OCI-LY1 (cell line): ENCODE measurements around the gene PFKP.

ENCODE experiments used
- H2AFZ ChIP-seq: fragments of 200-600 bp; sonication (generic), shearing (Covaris generic); 2 replicates; pipeline ENCODE4 v1.6.0; 2014; ENCODE audit warnings: antibody characterized with exemption, mild to moderate bottlenecking, low read length
- H3F3A ChIP-seq: fragments of 200-600 bp; sonication (generic), shearing (Covaris generic); 2 replicates; pipeline ENCODE4 v1.6.0; 2014; ENCODE audit warnings: mild to moderate bottlenecking, antibody characterized with exemption, low read length, moderate library complexity; ENCODE audit not compliant: insufficient read depth
- H3K27ac ChIP-seq: fragments of 200-600 bp; sonication (generic); 2 replicates; pipeline ENCODE4 v1.5.1; 2014; ENCODE audit warnings: low read length, mixed run types, mild to moderate bottlenecking, low read depth; ENCODE audit not compliant: poor library complexity, severe bottlenecking
- H3K27me3 ChIP-seq: fragments of 200-600 bp; sonication (generic); 2 replicates; pipeline ENCODE4 v1.6.0; 2014; ENCODE audit warnings: antibody characterized with exemption, mild to moderate bottlenecking, low read length, moderate library complexity; ENCODE audit not compliant: insufficient read depth
- H3K36me3 ChIP-seq: fragments of 200-600 bp; sonication (generic); 2 replicates; pipeline ENCODE4 v1.6.1; 2014; ENCODE audit warnings: mild to moderate bottlenecking, antibody characterized with exemption, low read length, moderate library complexity, mixed read lengths; ENCODE audit not compliant: insufficient read depth
- H3K4me1 ChIP-seq: fragments of 200-600 bp; sonication (generic); 2 replicates; pipeline ENCODE4 v1.5.1; 2014; ENCODE audit warnings: mild to moderate bottlenecking, low read length, moderate library complexity; ENCODE audit not compliant: insufficient read depth, severe bottlenecking
- H3K4me2 ChIP-seq: fragments of 200-600 bp; sonication (generic), shearing (Covaris generic); 2 replicates; pipeline ENCODE4 v1.6.1; 2014; ENCODE audit warnings: low read length
- H3K4me3 ChIP-seq: fragments of 200-600 bp; sonication (generic); 2 replicates; pipeline ENCODE4 v1.5.1; 2014; ENCODE audit warnings: low read length, low read depth, mild to moderate bottlenecking, mixed read lengths; ENCODE audit not compliant: poor library complexity, severe bottlenecking
- H3K79me2 ChIP-seq: fragments of 200-600 bp; shearing (Covaris generic); 2 replicates; pipeline ENCODE4 v1.6.1; 2016; ENCODE audit warnings: mixed run types, low read length, mixed read lengths; ENCODE audit not compliant: insufficient read depth
- H3K9ac ChIP-seq: fragments of 200-600 bp; sonication (generic), shearing (Covaris generic); 2 replicates; pipeline ENCODE4 v1.6.1; 2014; ENCODE audit warnings: mild to moderate bottlenecking, low read length, mixed read lengths
- H3K9me2 ChIP-seq: fragments of 200-600 bp; sonication (generic), shearing (Covaris generic); 2 replicates; pipeline ENCODE4 v1.6.1; 2014; ENCODE audit warnings: low read depth, mild to moderate bottlenecking, low read length, mixed read lengths
- H3K9me3 ChIP-seq: fragments of 200-600 bp; shearing (Covaris generic); 2 replicates; pipeline ENCODE4 v1.6.1; 2014; ENCODE audit warnings: low read length, mixed read lengths
- H4K20me1 ChIP-seq: fragments of 200-600 bp; sonication (generic), shearing (Covaris generic); 2 replicates; pipeline ENCODE4 v1.6.0; 2016; ENCODE audit warnings: mild to moderate bottlenecking, low read length; ENCODE audit not compliant: insufficient read depth
- EZH2 ChIP-seq: fragments of 200-600 bp; sonication (generic), shearing (Covaris generic); IDR thresholded peaks from 2 replicates; pipeline ENCODE4 v1.8.0; 2017; ENCODE audit warnings: borderline replicate concordance, mixed run types, mild to moderate bottlenecking, antibody characterized with exemption, low read length, moderate library complexity, mixed read lengths
- TF ChIP-seq, protein P1 (sequence below): fragments of 200-600 bp; sonication (generic), shearing (Covaris generic); IDR thresholded peaks from 2 replicates; pipeline ENCODE4 v1.5.1; 2017; ENCODE audit warnings: mild to moderate bottlenecking, antibody characterized with exemption, low read length, moderate library complexity, mixed read lengths

Gene PFKP

DNA sequence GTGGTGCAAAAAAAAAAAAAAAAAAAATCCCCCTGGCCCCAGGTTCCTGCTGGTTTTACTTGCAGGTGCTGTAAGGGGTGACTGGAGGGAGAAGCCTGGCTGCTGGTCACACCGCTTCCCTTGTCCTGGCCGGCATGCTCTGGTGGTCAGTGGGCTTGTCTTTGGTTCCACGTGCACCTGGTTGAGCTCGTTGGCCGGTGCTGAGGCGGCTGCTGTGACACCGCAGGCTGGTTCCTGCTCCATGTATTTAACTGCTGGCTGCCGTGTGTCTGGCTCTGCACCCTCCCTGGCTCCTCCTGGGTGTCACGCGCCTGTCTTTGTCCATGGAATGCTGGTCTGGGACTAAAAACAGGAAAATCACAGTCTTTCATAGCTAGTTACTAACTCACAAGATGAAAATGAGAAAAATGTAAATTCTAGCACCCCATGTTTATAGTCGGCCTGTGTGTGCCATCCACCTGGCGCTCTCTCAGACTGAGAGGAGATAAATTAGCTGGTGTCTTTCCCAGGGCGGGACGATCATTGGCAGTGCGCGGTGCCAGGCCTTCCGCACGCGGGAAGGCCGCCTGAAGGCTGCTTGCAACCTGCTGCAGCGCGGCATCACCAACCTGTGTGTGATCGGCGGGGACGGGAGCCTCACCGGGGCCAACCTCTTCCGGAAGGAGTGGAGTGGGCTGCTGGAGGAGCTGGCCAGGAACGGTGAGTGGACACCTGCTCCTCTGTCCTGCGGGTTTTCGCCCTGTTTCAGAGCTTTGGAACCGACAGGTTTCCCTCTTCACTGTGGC, 33.7 kb downstream of the PFKP start:
- no peak overlapping the region for H2AFZ ChIP-seq
- H4K20me1 ChIP-seq = peaks cover 2% of the 10 kb centered on the region; the same call in 1 of the 2 replicates
- peaks cover 7% of the 10 kb centered on the region for H3K79me2 ChIP-seq
- H3K4me1 ChIP-seq = no peaks in the 10 kb centered on the region
- TF ChIP-seq, protein P1, sequence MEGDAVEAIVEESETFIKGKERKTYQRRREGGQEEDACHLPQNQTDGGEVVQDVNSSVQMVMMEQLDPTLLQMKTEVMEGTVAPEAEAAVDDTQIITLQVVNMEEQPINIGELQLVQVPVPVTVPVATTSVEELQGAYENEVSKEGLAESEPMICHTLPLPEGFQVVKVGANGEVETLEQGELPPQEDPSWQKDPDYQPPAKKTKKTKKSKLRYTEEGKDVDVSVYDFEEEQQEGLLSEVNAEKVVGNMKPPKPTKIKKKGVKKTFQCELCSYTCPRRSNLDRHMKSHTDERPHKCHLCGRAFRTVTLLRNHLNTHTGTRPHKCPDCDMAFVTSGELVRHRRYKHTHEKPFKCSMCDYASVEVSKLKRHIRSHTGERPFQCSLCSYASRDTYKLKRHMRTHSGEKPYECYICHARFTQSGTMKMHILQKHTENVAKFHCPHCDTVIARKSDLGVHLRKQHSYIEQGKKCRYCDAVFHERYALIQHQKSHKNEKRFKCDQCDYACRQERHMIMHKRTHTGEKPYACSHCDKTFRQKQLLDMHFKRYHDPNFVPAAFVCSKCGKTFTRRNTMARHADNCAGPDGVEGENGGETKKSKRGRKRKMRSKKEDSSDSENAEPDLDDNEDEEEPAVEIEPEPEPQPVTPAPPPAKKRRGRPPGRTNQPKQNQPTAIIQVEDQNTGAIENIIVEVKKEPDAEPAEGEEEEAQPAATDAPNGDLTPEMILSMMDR = no peak
- no peak for TF ChIP-seq EZH2
- no peak overlapping the region for H3K9ac ChIP-seq
- no peaks in the 10 kb centered on the region for H3F3A ChIP-seq
- H3K4me3 ChIP-seq = no peak overlapping the region
- H3K9me2 ChIP-seq = no peaks in the 10 kb centered on the region
- no peaks in the 10 kb centered on the region for H3K9me3 ChIP-seq
- no peak overlapping the region for H3K4me2 ChIP-seq
- no peak overlapping the region for H3K27ac ChIP-seq
- peaks cover 69% of the 10 kb centered on the region for H3K36me3 ChIP-seq
- no peaks in the 10 kb centered on the region for H3K27me3 ChIP-seq

- no peak overlapping the region for H2AFZ ChIP-seq
- H3K9me3 ChIP-seq = no peaks in the 10 kb centered on the region
- no peaks in the 10 kb centered on the region for H3K79me2 ChIP-seq
- H3K4me1 ChIP-seq = no peaks in the 10 kb centered on the region
- H3K27me3 ChIP-seq = no peaks in the 10 kb centered on the region
- H3K4me2 ChIP-seq = no peak overlapping the region
- H3K36me3 ChIP-seq = peaks cover 77% of the 10 kb centered on the region
- no peak overlapping the region for H3K27ac ChIP-seq
- no peak overlapping the region for H3K4me3 ChIP-seq
- H3K9ac ChIP-seq = no peak overlapping the region
- H4K20me1 ChIP-seq = no peaks in the 10 kb centered on the region
- no peaks in the 10 kb centered on the region for H3F3A ChIP-seq
- TF ChIP-seq, protein P1 = no peak
- no peak for TF ChIP-seq EZH2
- H3K9me2 ChIP-seq = no peaks in the 10 kb centered on the region
Measured at GRCh38 chr10:3102720-3103427, 35.5 kb downstream of the PFKP start.

GRCh38 chr10:3103646-3104045, 36.3 kb downstream of the PFKP start:
- H3F3A ChIP-seq = no peaks in the 10 kb centered on the region
- H3K36me3 ChIP-seq = peaks cover 84% of the 10 kb centered on the region
- H3K4me2 ChIP-seq = no peak overlapping the region
- H3K9me3 ChIP-seq = no peaks in the 10 kb centered on the region
- no peak overlapping the region for H3K4me3 ChIP-seq
- TF ChIP-seq, protein P1 = no peak
- TF ChIP-seq EZH2 = no peak
- H2AFZ ChIP-seq = no peak overlapping the region
- no peak overlapping the region for H3K9ac ChIP-seq
- H3K79me2 ChIP-seq = no peaks in the 10 kb centered on the region
- H3K9me2 ChIP-seq = no peaks in the 10 kb centered on the region
- H3K27me3 ChIP-seq = no peaks in the 10 kb centered on the region
- H4K20me1 ChIP-seq = no peaks in the 10 kb centered on the region
- H3K4me1 ChIP-seq = no peaks in the 10 kb centered on the region
- H3K27ac ChIP-seq = no peak overlapping the region
